Neural progenitor cell (in vitro differentiated cells): ENCODE measurements around the gene FBRSL1.

Source experiments
- CTCF ChIP-seq: fragments of 200-600 bp; sonication (generic); IDR thresholded peaks from 2 replicates; pipeline ENCODE4 v1.5.1; 2017; ENCODE audit warnings: antibody characterized with exemption, mild to moderate bottlenecking
- EZH2 ChIP-seq: fragments of 200-600 bp; sonication (generic); IDR thresholded peaks from 2 replicates; pipeline ENCODE4 v1.6.1; 2017; ENCODE audit warnings: antibody characterized with exemption, mild to moderate bottlenecking, moderate library complexity
- EZH2phosphoT487 ChIP-seq: fragments of 200-600 bp; sonication (generic); IDR thresholded peaks from 2 replicates; pipeline ENCODE4 v1.6.1; 2017; ENCODE audit warnings: antibody characterized with exemption

- TF ChIP-seq CTCF, result no peak
- no peak for TF ChIP-seq EZH2phosphoT487
- TF ChIP-seq EZH2, result no peak
Observed at GRCh38 chr12:132448463-132448820, 41.5 kb upstream of the FBRSL1 start.
